ENCODE measurements around the gene FGFR2. TPM values are rescaled to one million over a fixed set of nuclear protein-coding genes. Genes with fewer than 3 reads are reported as not detected.

Gene FGFR2
- total RNA-seq, 1 experiment from 2014 or later, result 5.7 TPM

DNA sequence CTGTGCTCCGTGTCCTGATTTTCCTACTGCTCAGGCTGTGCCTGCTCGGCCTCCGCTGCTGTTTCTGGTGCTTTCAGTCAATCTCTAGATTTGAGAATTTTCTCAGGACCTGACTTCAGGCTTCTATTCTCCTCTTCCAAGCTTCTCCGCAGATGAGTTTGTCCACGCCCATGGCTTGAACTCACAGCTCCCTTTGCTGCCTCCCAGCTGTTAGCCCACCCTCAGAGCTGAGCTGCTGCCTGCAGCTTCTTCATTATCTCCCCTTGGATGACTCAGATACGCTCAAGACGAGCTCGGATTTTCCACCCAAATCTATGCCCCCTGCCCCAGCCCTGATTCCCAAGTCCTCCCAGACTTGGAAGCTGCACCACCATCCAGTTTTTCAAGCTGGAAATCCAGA is 104.7 kb downstream of the FGFR2 start:
- no peak for TF ChIP-seq SIN3A (IDR thresholded peaks at IDR 0.05; ENCODE audit: borderline replicate concordance, insufficient read depth, low read depth, low read length)
- TF ChIP-seq TCF7L2 (IDR thresholded peaks at IDR 0.05; ENCODE audit: low read depth, low read length), result no peak
- TF ChIP-seq, protein P1, sequence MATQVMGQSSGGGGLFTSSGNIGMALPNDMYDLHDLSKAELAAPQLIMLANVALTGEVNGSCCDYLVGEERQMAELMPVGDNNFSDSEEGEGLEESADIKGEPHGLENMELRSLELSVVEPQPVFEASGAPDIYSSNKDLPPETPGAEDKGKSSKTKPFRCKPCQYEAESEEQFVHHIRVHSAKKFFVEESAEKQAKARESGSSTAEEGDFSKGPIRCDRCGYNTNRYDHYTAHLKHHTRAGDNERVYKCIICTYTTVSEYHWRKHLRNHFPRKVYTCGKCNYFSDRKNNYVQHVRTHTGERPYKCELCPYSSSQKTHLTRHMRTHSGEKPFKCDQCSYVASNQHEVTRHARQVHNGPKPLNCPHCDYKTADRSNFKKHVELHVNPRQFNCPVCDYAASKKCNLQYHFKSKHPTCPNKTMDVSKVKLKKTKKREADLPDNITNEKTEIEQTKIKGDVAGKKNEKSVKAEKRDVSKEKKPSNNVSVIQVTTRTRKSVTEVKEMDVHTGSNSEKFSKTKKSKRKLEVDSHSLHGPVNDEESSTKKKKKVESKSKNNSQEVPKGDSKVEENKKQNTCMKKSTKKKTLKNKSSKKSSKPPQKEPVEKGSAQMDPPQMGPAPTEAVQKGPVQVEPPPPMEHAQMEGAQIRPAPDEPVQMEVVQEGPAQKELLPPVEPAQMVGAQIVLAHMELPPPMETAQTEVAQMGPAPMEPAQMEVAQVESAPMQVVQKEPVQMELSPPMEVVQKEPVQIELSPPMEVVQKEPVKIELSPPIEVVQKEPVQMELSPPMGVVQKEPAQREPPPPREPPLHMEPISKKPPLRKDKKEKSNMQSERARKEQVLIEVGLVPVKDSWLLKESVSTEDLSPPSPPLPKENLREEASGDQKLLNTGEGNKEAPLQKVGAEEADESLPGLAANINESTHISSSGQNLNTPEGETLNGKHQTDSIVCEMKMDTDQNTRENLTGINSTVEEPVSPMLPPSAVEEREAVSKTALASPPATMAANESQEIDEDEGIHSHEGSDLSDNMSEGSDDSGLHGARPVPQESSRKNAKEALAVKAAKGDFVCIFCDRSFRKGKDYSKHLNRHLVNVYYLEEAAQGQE (IDR thresholded peaks at IDR 0.05; ENCODE audit: insufficient read depth in 1 of 2, low read depth in 2 of 2, low read length in 1 of 2), result no peak
- no peak for TF ChIP-seq POLR2AphosphoS5 (IDR thresholded peaks at IDR 0.05; ENCODE audit: low read depth, low read length)
- CTCF ChIA-PET, result no interaction called here
- ATAC-seq (no peak), DNase-seq (ENCODE audit: low read depth, low spot score) (no peak)
- Histone ChIP-seq H3K27ac (ENCODE audit: low read length) (no peak overlapping the region), H3K9me3 (ENCODE audit: control insufficient read depth, insufficient read depth, low read depth, low read length) (no peaks in the 10 kb centered on the region), H3K4me3 (ENCODE audit: low read depth in 2 of 2, low read length in 2 of 2) (no peak overlapping the region), H3K4me1 (ENCODE audit: control insufficient read depth, insufficient read depth, low read length) (0 out of 2 replicates have a peak, but pooled peaks cover 3% of the 10 kb centered on the region), H3K27me3 (ENCODE audit: control insufficient read depth, insufficient read depth, low read length) (no peaks in the 10 kb centered on the region), H3K36me3 (ENCODE audit: control insufficient read depth, insufficient read depth, low read length) (no peaks in the 10 kb centered on the region)
- no TSS peak for BruUV-seq (replicated peaks)
- in situ Hi-C loops (cut with HindIII; ENCODE audit: low pct_unique_long_range_greater_than_20kb, low sequenced_read_pairs), result no loop called here
- POLR2A ChIA-PET, result no interaction called here
- intact Hi-C loops (cut with micrococcal nuclease; ENCODE audit: unreplicated experiment), result no loop called here

DNA sequence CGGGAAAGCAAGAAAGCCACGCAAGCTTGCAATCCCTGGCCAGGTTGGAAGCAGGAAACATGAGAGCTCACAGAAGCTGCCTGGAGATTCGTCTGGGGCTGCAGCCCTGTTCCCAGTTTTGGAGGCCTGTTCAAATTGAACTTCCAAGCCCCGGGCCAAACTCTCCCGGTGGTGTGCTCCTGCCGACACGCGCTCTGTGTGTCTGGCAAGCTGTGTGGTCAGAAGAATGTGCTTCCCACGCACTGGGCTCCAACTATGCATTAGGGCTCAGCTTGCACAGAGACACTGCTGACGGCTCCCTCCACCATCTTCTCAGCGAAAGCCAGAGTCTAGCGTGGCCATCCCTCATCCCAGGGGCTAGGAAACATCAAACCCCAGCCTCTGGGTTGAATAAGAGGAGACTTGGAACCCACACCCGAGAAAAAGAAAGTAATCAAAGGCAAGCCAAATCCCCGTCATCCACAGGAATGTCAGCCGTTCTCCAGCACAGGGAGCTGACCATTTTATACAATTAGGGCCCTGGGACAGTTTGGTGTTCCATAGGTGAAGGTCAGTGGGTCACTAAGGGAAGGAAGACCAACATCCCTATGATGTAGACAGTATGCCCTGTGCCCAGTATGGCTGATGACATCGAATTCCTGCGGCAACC is 107.2 kb downstream of the FGFR2 start:
- 0 out of 2 replicates have a peak, but pooled peaks cover under 1% of the 10 kb centered on the region for H3K4me1 ChIP-seq (ENCODE audit: control insufficient read depth, insufficient read depth, low read length)
- no peak overlapping the region for H3K27ac ChIP-seq (ENCODE audit: low read length)
- H3K9me3 ChIP-seq (ENCODE audit: control insufficient read depth, insufficient read depth, low read depth, low read length), result no peaks in the 10 kb centered on the region
- no peaks in the 10 kb centered on the region for H3K36me3 ChIP-seq (ENCODE audit: control insufficient read depth, insufficient read depth, low read length)
- H3K27me3 ChIP-seq (ENCODE audit: control insufficient read depth, insufficient read depth, low read length), result no peaks in the 10 kb centered on the region
- DNase-seq (ENCODE audit: low read depth, low spot score) (no peak), ATAC-seq (peak; percentile 38; the same call in 1 of the 2 replicates)
- no peak overlapping the region for H3K4me3 ChIP-seq (ENCODE audit: low read depth in 2 of 2, low read length in 2 of 2)
- intact Hi-C loops (cut with micrococcal nuclease; ENCODE audit: unreplicated experiment), result no loop called here
- in situ Hi-C loops (cut with HindIII; ENCODE audit: low pct_unique_long_range_greater_than_20kb, low sequenced_read_pairs), result no loop called here
- TF ChIP-seq, protein P1 (IDR thresholded peaks at IDR 0.05; ENCODE audit: insufficient read depth in 1 of 2, low read depth in 2 of 2, low read length in 1 of 2), result no peak
- TF ChIP-seq SIN3A (IDR thresholded peaks at IDR 0.05; ENCODE audit: borderline replicate concordance, insufficient read depth, low read depth, low read length), result no peak
- TF ChIP-seq, protein P2, sequence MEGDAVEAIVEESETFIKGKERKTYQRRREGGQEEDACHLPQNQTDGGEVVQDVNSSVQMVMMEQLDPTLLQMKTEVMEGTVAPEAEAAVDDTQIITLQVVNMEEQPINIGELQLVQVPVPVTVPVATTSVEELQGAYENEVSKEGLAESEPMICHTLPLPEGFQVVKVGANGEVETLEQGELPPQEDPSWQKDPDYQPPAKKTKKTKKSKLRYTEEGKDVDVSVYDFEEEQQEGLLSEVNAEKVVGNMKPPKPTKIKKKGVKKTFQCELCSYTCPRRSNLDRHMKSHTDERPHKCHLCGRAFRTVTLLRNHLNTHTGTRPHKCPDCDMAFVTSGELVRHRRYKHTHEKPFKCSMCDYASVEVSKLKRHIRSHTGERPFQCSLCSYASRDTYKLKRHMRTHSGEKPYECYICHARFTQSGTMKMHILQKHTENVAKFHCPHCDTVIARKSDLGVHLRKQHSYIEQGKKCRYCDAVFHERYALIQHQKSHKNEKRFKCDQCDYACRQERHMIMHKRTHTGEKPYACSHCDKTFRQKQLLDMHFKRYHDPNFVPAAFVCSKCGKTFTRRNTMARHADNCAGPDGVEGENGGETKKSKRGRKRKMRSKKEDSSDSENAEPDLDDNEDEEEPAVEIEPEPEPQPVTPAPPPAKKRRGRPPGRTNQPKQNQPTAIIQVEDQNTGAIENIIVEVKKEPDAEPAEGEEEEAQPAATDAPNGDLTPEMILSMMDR (IDR thresholded peaks at IDR 0.05), result no peak
- TF ChIP-seq POLR2AphosphoS5 (IDR thresholded peaks at IDR 0.05; ENCODE audit: low read depth, low read length), result no peak
- no peak for TF ChIP-seq TCF7L2 (IDR thresholded peaks at IDR 0.05; ENCODE audit: low read depth, low read length)
- no TSS peak for BruUV-seq (replicated peaks)
- ChIA-PET CTCF (no interaction called here), POLR2A (no interaction called here)

All from Panc1 (cell line).